Neural cell (in vitro differentiated cells): Measurements from ENCODE around the gene SLC30A4. TPM values are rescaled to one million over a fixed set of nuclear protein-coding genes. Genes with fewer than 3 reads are reported as not detected.

ENCODE experiments used
- H2AFZ ChIP-seq: fragments of 200-600, 300-800 bp; sonication (generic), shearing (Covaris generic); 2 replicates; pipeline ENCODE4 v1.6.0; 2014; ENCODE audit warnings: low read depth, mild to moderate bottlenecking, antibody characterized with exemption, low read length, moderate library complexity
- H3F3A ChIP-seq: fragments of 200-600 bp; shearing (Covaris generic); 2 replicates; pipeline ENCODE4 v1.6.1; 2016; ENCODE audit warnings: mild to moderate bottlenecking, moderate library complexity, mixed read lengths, antibody characterized with exemption, low read length; ENCODE audit not compliant: insufficient read depth, poor library complexity, severe bottlenecking
- H3K27ac ChIP-seq: fragments of 200-600, 300-800 bp; sonication (generic), shearing (Covaris generic); 2 replicates; pipeline ENCODE4 v1.5.1; 2014; ENCODE audit warnings: mild to moderate bottlenecking, low read length, moderate library complexity
- H3K27me3 ChIP-seq: fragments of 300-800, 200-600 bp; sonication (generic), shearing (Covaris generic); 2 replicates; pipeline ENCODE4 v1.6.0; 2014; ENCODE audit warnings: mild to moderate bottlenecking, low read depth, low read length, moderate library complexity; ENCODE audit not compliant: insufficient read depth
- H3K36me3 ChIP-seq: fragments of 300-800, 200-600 bp; sonication (generic), shearing (Covaris generic); 2 replicates; pipeline ENCODE4 v1.5.1; 2014; ENCODE audit warnings: mild to moderate bottlenecking, antibody characterized with exemption, low read length, moderate library complexity; ENCODE audit not compliant: insufficient read depth
- H3K4me2 ChIP-seq: fragments of 300-800, 200-600 bp; sonication (generic), shearing (Covaris generic); 2 replicates; pipeline ENCODE4 v1.6.0; 2014; ENCODE audit warnings: mild to moderate bottlenecking, low read length
- H3K4me3 ChIP-seq: fragments of 300-800, 200-600 bp; sonication (generic), shearing (Covaris generic); 2 replicates; pipeline ENCODE4 v1.5.1; 2014; ENCODE audit warnings: mild to moderate bottlenecking, low read length, moderate library complexity
- H3K79me2 ChIP-seq: fragments of 200-600 bp; shearing (Covaris generic); replicated peaks from 2 replicates; pipeline ENCODE4 v1.6.0; 2014; ENCODE audit warnings: mild to moderate bottlenecking, low read length, moderate library complexity; ENCODE audit not compliant: insufficient read depth
- H3K9ac ChIP-seq: fragments of 300-800, 200-600 bp; sonication (generic), shearing (Covaris generic); 2 replicates; pipeline ENCODE4 v1.6.1; 2016; ENCODE audit warnings: mild to moderate bottlenecking, low read length, mixed read lengths
- H3K9me2 ChIP-seq: fragments of 200-600 bp; shearing (Covaris generic); 2 replicates; pipeline ENCODE4 v1.6.1; 2016; ENCODE audit warnings: mild to moderate bottlenecking, low read length, mixed read lengths; ENCODE audit not compliant: insufficient read depth
- H3K9me3 ChIP-seq: fragments of 200-600, 300-800 bp; sonication (generic), shearing (Covaris generic); 2 replicates; pipeline ENCODE4 v1.6.1; 2016; ENCODE audit warnings: mild to moderate bottlenecking, mixed run types, low read length, moderate library complexity, mixed read lengths
- H4K20me1 ChIP-seq: fragments of 200-600 bp; shearing (Covaris generic); 2 replicates; pipeline ENCODE4 v1.6.1; 2016; ENCODE audit warnings: mild to moderate bottlenecking, mixed run types; ENCODE audit not compliant: insufficient read depth
- EP300 ChIP-seq: fragments of 450-650 bp; conservative IDR thresholded peaks from 2 replicates; pipeline ENCODE4 v1.6.1; 2014; ENCODE audit warnings: antibody characterized with exemption, mild to moderate bottlenecking, moderate library complexity; ENCODE audit not compliant: poor library complexity, severe bottlenecking
- EZH2 ChIP-seq: fragments of 200-600, 300-800 bp; shearing (Covaris generic), sonication (generic); IDR thresholded peaks from 2 replicates; pipeline ENCODE4 v1.6.1; 2014; ENCODE audit warnings: antibody characterized with exemption, low read length, borderline replicate concordance, mild to moderate bottlenecking; ENCODE audit not compliant: insufficient read depth, poor library complexity, severe bottlenecking
- MXI1 ChIP-seq: fragments of 450-650 bp; conservative IDR thresholded peaks from 2 replicates; pipeline ENCODE4 v1.6.1; 2014; ENCODE audit warnings: antibody characterized with exemption, mild to moderate bottlenecking; ENCODE audit not compliant: poor library complexity, severe bottlenecking
- POLR2AphosphoS5 ChIP-seq: IDR thresholded peaks from 2 replicates; pipeline ENCODE4 v1.6.1; 2012
- RAD21 ChIP-seq: fragments of 450-650 bp; conservative IDR thresholded peaks from 2 replicates; pipeline ENCODE4 v1.6.1; 2014; ENCODE audit warnings: antibody characterized with exemption, mild to moderate bottlenecking, moderate library complexity
- SMC3 ChIP-seq: fragments of 450-650 bp; conservative IDR thresholded peaks from 2 replicates; pipeline ENCODE4 v1.6.1; 2014; ENCODE audit warnings: antibody characterized with exemption, mild to moderate bottlenecking, moderate library complexity; ENCODE audit not compliant: poor library complexity
- TAF1 ChIP-seq: IDR thresholded peaks from 2 replicates; pipeline ENCODE4 v1.6.1; 2012; ENCODE audit warnings: low read depth
- polyA plus RNA-seq: library from polyadenylated mRNA; depleted of rRNA; stranded (reverse); fragments of >200 nt; gene quantifications from 2 replicates; pipeline ENCODE4 v1.2.3, GENCODE V29; 2014
- TF ChIP-seq, protein P1 (sequence below): fragments of 450-650 bp; IDR thresholded peaks from 2 replicates; pipeline ENCODE4 v1.5.1; 2014; ENCODE audit warnings: antibody characterized with exemption, mild to moderate bottlenecking, moderate library complexity; ENCODE audit not compliant: poor library complexity, severe bottlenecking
- TF ChIP-seq, protein P2 (sequence below): IDR thresholded peaks from 2 replicates; pipeline ENCODE4 v1.6.1; 2012; ENCODE audit warnings: borderline replicate concordance

SLC30A4 gene
- polyA plus RNA-seq, 1 donor from 2014 or later: 6.7 TPM

- Histone ChIP-seq H3K79me2 (no peaks in the 10 kb centered on the region), H3K9me2 (no peaks in the 10 kb centered on the region), H3K9ac (no peak overlapping the region), H3K36me3 (no peaks in the 10 kb centered on the region), H3K9me3 (no peaks in the 10 kb centered on the region), H3K27me3 (peaks cover 24% of the 10 kb centered on the region), H3K27ac (no peak overlapping the region), H4K20me1 (no peaks in the 10 kb centered on the region), H3F3A (no peaks in the 10 kb centered on the region), H3K4me3 (no peak overlapping the region), H3K4me2 (no peak overlapping the region), H2AFZ (no peak overlapping the region)
- TF ChIP-seq, protein P1, sequence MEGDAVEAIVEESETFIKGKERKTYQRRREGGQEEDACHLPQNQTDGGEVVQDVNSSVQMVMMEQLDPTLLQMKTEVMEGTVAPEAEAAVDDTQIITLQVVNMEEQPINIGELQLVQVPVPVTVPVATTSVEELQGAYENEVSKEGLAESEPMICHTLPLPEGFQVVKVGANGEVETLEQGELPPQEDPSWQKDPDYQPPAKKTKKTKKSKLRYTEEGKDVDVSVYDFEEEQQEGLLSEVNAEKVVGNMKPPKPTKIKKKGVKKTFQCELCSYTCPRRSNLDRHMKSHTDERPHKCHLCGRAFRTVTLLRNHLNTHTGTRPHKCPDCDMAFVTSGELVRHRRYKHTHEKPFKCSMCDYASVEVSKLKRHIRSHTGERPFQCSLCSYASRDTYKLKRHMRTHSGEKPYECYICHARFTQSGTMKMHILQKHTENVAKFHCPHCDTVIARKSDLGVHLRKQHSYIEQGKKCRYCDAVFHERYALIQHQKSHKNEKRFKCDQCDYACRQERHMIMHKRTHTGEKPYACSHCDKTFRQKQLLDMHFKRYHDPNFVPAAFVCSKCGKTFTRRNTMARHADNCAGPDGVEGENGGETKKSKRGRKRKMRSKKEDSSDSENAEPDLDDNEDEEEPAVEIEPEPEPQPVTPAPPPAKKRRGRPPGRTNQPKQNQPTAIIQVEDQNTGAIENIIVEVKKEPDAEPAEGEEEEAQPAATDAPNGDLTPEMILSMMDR: no peak
- TF ChIP-seq, protein P2, sequence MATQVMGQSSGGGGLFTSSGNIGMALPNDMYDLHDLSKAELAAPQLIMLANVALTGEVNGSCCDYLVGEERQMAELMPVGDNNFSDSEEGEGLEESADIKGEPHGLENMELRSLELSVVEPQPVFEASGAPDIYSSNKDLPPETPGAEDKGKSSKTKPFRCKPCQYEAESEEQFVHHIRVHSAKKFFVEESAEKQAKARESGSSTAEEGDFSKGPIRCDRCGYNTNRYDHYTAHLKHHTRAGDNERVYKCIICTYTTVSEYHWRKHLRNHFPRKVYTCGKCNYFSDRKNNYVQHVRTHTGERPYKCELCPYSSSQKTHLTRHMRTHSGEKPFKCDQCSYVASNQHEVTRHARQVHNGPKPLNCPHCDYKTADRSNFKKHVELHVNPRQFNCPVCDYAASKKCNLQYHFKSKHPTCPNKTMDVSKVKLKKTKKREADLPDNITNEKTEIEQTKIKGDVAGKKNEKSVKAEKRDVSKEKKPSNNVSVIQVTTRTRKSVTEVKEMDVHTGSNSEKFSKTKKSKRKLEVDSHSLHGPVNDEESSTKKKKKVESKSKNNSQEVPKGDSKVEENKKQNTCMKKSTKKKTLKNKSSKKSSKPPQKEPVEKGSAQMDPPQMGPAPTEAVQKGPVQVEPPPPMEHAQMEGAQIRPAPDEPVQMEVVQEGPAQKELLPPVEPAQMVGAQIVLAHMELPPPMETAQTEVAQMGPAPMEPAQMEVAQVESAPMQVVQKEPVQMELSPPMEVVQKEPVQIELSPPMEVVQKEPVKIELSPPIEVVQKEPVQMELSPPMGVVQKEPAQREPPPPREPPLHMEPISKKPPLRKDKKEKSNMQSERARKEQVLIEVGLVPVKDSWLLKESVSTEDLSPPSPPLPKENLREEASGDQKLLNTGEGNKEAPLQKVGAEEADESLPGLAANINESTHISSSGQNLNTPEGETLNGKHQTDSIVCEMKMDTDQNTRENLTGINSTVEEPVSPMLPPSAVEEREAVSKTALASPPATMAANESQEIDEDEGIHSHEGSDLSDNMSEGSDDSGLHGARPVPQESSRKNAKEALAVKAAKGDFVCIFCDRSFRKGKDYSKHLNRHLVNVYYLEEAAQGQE: no peak
- TF ChIP-seq EP300 (no peak), EZH2 (no peak), RAD21 (no peak), SMC3 (no peak), TAF1 (no peak), POLR2AphosphoS5 (no peak), MXI1 (no peak)
Measured at GRCh38 chr15:45434078-45434567, 88.4 kb downstream of the SLC30A4 start.

DNA sequence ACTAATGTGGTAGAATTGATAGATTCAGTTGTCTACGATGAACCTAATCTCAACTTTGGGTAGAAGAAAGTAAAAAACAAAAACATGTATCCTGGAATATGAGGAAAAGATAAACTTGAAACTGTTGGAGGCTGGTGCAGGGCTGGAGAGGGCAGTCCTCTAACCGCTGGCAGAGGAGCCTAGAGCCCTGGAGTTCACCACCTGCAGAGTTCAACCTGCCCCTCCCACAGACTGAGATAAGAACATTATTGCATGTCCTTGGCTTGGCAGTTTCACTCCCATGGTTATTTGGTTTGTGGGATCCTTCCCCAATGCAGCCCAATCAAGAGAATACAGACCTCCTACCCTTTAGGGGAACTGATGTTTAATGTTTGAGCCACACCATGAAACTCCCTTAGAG is 91.0 kb downstream of the SLC30A4 start:
- Histone ChIP-seq H2AFZ (no peak overlapping the region), H3K9me2 (no peaks in the 10 kb centered on the region), H3K4me2 (no peak overlapping the region), H3K9me3 (no peaks in the 10 kb centered on the region), H4K20me1 (no peaks in the 10 kb centered on the region), H3K4me3 (no peak overlapping the region), H3K79me2 (no peaks in the 10 kb centered on the region), H3K9ac (no peak overlapping the region), H3K27me3 (peaks cover 24% of the 10 kb centered on the region), H3K36me3 (no peaks in the 10 kb centered on the region), H3K27ac (no peak overlapping the region), H3F3A (no peaks in the 10 kb centered on the region)
- TF ChIP-seq RAD21 (no peak), EZH2 (no peak), TAF1 (no peak), EP300 (no peak), MXI1 (no peak), SMC3 (no peak), POLR2AphosphoS5 (no peak)
- TF ChIP-seq, protein P2: no peak
- TF ChIP-seq, protein P1: no peak
